LHCN-M2 (cell line): ENCODE measurements around the gene AMER3. TPM values are rescaled to one million over a fixed set of nuclear protein-coding genes. Genes with fewer than 3 reads are reported as not detected.

Experiments
- DNase-seq: peaks from one replicate; pipeline ENCODE4 v3.0.0-alpha.2; 2012; ENCODE audit warnings: low read depth
- total RNA-seq: library from RNA; depleted of rRNA; stranded (reverse); fragments of >200 nt; gene quantifications from 2 replicates; pipeline ENCODE4 v1.2.3, GENCODE V29; 2014; rRNA removed

The AMER3 gene
- total RNA-seq, 1 experiment from 2014 or later: not detected

DNA sequence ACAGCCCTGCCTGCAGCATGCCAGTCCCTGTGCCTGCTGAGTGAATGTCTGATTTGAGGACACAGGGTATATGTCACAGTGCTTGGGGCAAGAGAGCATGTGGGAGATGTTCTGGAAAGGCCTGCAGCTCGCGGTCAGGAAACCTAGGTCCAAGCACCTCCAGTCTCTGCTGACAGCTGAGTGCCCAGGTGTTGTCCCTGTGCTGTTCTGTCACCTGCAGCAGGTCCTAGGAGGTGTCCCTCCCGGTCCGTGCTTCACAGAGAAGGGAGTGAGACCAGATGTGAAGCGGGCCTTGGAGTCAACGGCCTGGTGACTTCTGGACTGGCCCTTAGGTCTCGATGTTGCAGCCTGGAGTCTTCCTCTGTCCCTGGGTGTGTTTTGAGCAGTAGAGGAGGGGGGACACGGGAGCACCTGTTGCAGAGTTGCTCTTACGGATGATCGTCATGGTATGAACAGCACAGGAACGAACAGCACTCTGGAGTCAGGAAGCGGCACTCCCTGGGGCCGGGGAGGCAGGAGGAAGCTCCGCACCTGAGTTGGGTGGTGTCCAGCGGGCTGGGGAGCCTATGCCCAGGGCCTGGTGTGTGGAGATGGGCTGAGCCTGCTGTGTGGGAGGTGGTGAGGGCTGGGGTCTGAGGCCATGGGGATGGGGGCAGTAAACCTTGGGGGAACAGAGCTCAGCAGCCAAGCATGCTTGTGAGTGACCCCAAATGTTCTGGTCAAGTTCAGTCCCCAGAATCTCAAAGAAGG is 59.8 kb downstream of the AMER3 start:
- DNase-seq: no peak

Other genes starting within 250 kb of the AMER3 start
- not detected in 2 replicates for gene POTEI, start 246.2 kb upstream of the AMER3 start, total RNA-seq
- not detected in 2 replicates for gene CFC1B, start 234.3 kb upstream of the AMER3 start, total RNA-seq
- not detected in 2 replicates for gene CFC1, start 156.0 kb upstream of the AMER3 start, total RNA-seq
- gene POTEJ, start 144.1 kb upstream of the AMER3 start, total RNA-seq: not detected in 2 replicates
- gene GPR148, start 26.5 kb upstream of the AMER3 start, total RNA-seq: not detected in 2 replicates
- 0.23 TPM in 1 of 2 replicates, not detected in the other for gene ARHGEF4, start 81.4 kb downstream of the AMER3 start, total RNA-seq